Keratinocyte (primary cell): Measurements from ENCODE around the gene KNL1. TPM values are rescaled to one million over a fixed set of nuclear protein-coding genes. Genes with fewer than 3 reads are reported as not detected.

Experiments used
- DNase-seq: peaks from one replicate; pipeline ENCODE4 v3.0.0-alpha.2; 2011; ENCODE audit warnings: low read depth, missing footprints, low spot score
- FAIRE-seq: peaks from 2 replicates; lab custom pipeline; 2011; peaks lifted over from hg19 to GRCh38; lab: Jason Lieb, UNC
- H2AFZ ChIP-seq: 2 replicates; pipeline ENCODE4 v1.6.0; 2012; ENCODE audit warnings: low read length, control low read depth, inconsistent platforms; ENCODE audit not compliant: control insufficient read depth
- H3K27ac ChIP-seq: 2 replicates; pipeline ENCODE4 v1.5.1; 2011; ENCODE audit warnings: low read length; ENCODE audit not compliant: control insufficient read depth, insufficient read depth
- H3K27me3 ChIP-seq: 3 replicates; pipeline ENCODE4 v1.6.0; 2011; ENCODE audit warnings: low read length; ENCODE audit not compliant: control insufficient read depth, insufficient read depth; ENCODE audit errors: extremely low read depth
- H3K36me3 ChIP-seq, 2 experiments: 2 replicates in 1 of 2; 3 replicates in 1 of 2; pipeline ENCODE4 v1.5.1; 2011; ENCODE audit warnings: low read length in 2 of 2, mild to moderate bottlenecking in 1 of 2; ENCODE audit not compliant: control insufficient read depth in 2 of 2, insufficient read depth in 2 of 2; ENCODE audit errors: extremely low read depth in 1 of 2
- H3K4me1 ChIP-seq: 3 replicates; pipeline ENCODE4 v1.5.1; 2011; ENCODE audit warnings: low read length; ENCODE audit not compliant: control insufficient read depth, insufficient read depth; ENCODE audit errors: extremely low read depth
- H3K4me2 ChIP-seq: 3 replicates; pipeline ENCODE4 v1.6.0; 2011; ENCODE audit warnings: low read depth, low read length; ENCODE audit not compliant: control insufficient read depth, insufficient read depth; ENCODE audit errors: extremely low read depth
- H3K4me3 ChIP-seq, 3 experiments: fragments of 200-600 bp in 1 of 3; sonication (generic) in 1 of 3; 2 replicates in 2 of 3; 3 replicates in 1 of 3; pipeline ENCODE4 v1.5.1; 2011 to 2016; ENCODE audit warnings: low read length in 3 of 3, mild to moderate bottlenecking in 3 of 3, control low read depth in 2 of 3, inconsistent platforms in 1 of 3, low read depth in 1 of 3, mixed read lengths in 1 of 3, mixed run types in 1 of 3, moderate library complexity in 1 of 3; ENCODE audit not compliant: control insufficient read depth in 2 of 3, insufficient read depth in 2 of 3; ENCODE audit errors: extremely low read depth in 1 of 3
- H3K79me2 ChIP-seq: 2 replicates; pipeline ENCODE4 v1.6.0; 2012; ENCODE audit warnings: low read length; ENCODE audit not compliant: control insufficient read depth, insufficient read depth
- H3K9ac ChIP-seq: 3 replicates; pipeline ENCODE4 v1.6.0; 2011; ENCODE audit warnings: low read length; ENCODE audit not compliant: control insufficient read depth, insufficient read depth; ENCODE audit errors: extremely low read depth
- H3K9me1 ChIP-seq: 3 replicates; pipeline ENCODE4 v1.6.0; 2011; ENCODE audit warnings: low read length; ENCODE audit not compliant: control insufficient read depth, insufficient read depth; ENCODE audit errors: extremely low read depth
- H3K9me3 ChIP-seq: 2 replicates; pipeline ENCODE4 v1.5.1; 2012; ENCODE audit warnings: low read depth, low read length; ENCODE audit not compliant: control insufficient read depth
- H4K20me1 ChIP-seq: 3 replicates; pipeline ENCODE4 v1.6.0; 2011; ENCODE audit warnings: low read length; ENCODE audit not compliant: control insufficient read depth, insufficient read depth; ENCODE audit errors: extremely low read depth
- EZH2 ChIP-seq: IDR thresholded peaks from one replicate; pipeline ENCODE4 v1.6.1; 2012; ENCODE audit warnings: inconsistent platforms, mild to moderate bottlenecking, low read length, moderate library complexity
- dilution Hi-C: fragments of 300-500 bp; cut with MboI; formaldehyde crosslinking; loops from one replicate; pipeline ENCODE4 v1.7.0; 2020; ENCODE audit warnings: low sequenced_read_pairs; ENCODE audit not compliant: extremely low pct_ligation_motif_present
- polyA plus RNA-seq, 5 experiments: library from polyadenylated mRNA; depleted of rRNA in 3 of 5; stranded (reverse) in 3 of 5; stranded (forward) in 1 of 5; unstranded in 1 of 5; fragments of >200 nt; gene quantifications; 1 replicate in 1 of 5; 2 replicates in 3 of 5; 3 replicates in 1 of 5; pipeline versions ENCODE4 v1.2.1 to v1.2.3, GENCODE V29; 2011 to 2012; ENCODE audit warnings: missing spikeins in 2 of 5, low read depth in 1 of 5, low replicate concordance in 1 of 5
- TF ChIP-seq, protein P1 (sequence below), 3 experiments: IDR thresholded peaks in 1 of 3; conservative IDR thresholded peaks in 1 of 3; optimal IDR thresholded peaks in 1 of 3; 2 replicates in 2 of 3; 3 replicates in 1 of 3; pipeline versions ENCODE3 to v1.5.1; 2011; ENCODE audit warnings: low read length in 3 of 3, mild to moderate bottlenecking in 3 of 3, moderate library complexity in 2 of 3, control low read depth in 1 of 3, inconsistent platforms in 1 of 3; ENCODE audit not compliant: insufficient read depth in 2 of 3; ENCODE audit errors: extremely low read depth in 1 of 3

Gene KNL1
- polyA plus RNA-seq, 1 donor (not counting 4 experiments of a cell fraction or from before 2014, with no cell fraction given): 6.9 TPM

DNA sequence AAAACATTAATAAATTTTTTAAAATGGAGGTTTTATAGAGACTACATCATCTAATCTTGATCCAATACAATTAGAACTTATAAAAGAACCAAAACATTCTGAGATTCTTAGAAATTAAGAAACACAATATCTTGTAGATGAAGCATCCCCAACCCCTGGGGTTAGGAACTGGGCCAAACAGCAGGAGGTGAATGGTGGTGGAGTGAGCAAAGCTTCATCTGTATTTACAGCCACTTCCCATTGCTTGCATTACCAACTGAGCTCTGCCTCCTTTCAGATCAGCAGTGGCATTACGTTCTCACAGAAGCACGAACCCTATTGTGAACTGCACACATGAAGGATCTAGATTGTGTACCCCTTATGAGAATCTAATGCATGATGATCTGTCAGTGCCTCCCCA lies 36.3 kb downstream of the KNL1 start:
- Histone ChIP-seq H3K9me3 (no peaks in the 10 kb centered on the region), H3K27ac (no peak overlapping the region), H3K4me3 (no peak overlapping the region), H3K4me1 (no peaks in the 10 kb centered on the region), H3K36me3 (no peaks in the 10 kb centered on the region), H3K9ac (no peak overlapping the region), H2AFZ (no peak overlapping the region), H3K79me2 (no peaks in the 10 kb centered on the region), H3K9me1 (no peaks in the 10 kb centered on the region), H4K20me1 (no peaks in the 10 kb centered on the region), H3K4me2 (no peak overlapping the region), H3K27me3 (no peaks in the 10 kb centered on the region)
- dilution Hi-C loops: no loop called here
- no peak for DNase-seq
- TF ChIP-seq, protein P1, sequence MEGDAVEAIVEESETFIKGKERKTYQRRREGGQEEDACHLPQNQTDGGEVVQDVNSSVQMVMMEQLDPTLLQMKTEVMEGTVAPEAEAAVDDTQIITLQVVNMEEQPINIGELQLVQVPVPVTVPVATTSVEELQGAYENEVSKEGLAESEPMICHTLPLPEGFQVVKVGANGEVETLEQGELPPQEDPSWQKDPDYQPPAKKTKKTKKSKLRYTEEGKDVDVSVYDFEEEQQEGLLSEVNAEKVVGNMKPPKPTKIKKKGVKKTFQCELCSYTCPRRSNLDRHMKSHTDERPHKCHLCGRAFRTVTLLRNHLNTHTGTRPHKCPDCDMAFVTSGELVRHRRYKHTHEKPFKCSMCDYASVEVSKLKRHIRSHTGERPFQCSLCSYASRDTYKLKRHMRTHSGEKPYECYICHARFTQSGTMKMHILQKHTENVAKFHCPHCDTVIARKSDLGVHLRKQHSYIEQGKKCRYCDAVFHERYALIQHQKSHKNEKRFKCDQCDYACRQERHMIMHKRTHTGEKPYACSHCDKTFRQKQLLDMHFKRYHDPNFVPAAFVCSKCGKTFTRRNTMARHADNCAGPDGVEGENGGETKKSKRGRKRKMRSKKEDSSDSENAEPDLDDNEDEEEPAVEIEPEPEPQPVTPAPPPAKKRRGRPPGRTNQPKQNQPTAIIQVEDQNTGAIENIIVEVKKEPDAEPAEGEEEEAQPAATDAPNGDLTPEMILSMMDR (optimal IDR thresholded peaks at IDR 0.05 in 1 of 3, IDR thresholded peaks at IDR 0.05 in 1 of 3, conservative IDR thresholded peaks at IDR 0.05 in 1 of 3; ENCODE audit: extremely low read depth in 1 of 3, insufficient read depth in 2 of 3, low read length in 3 of 3): no peak
- TF ChIP-seq EZH2: no peak
- no peak for FAIRE-seq

DNA sequence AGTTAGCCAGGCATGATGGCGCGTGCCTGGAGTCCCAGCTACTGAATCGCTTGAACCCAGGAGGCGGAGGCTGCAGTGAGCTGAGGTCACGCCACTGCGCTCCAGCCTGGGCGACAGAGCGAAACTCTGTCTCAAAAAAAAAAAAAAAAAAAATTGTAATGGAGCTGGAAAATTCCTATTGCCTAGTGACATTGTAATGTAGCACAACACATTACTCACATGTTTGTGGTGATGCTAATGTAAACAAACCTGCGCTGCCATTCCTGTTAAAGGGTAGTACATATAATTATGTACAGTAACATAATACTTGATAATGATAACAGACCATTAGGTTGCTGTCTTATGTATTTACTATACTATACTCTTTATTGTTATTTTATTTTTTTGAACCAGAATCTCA lies 39.1 kb downstream of the KNL1 start:
- no peak overlapping the region for H3K27ac ChIP-seq
- dilution Hi-C loops: no loop called here
- H3K4me2 ChIP-seq: no peak overlapping the region
- FAIRE-seq: no peak
- H3K9ac ChIP-seq: no peak overlapping the region
- no peaks in the 10 kb centered on the region for H3K27me3 ChIP-seq
- H2AFZ ChIP-seq: no peak overlapping the region
- H3K79me2 ChIP-seq: no peaks in the 10 kb centered on the region
- no peaks in the 10 kb centered on the region for H3K4me1 ChIP-seq
- H3K36me3 ChIP-seq: no peaks in the 10 kb centered on the region
- no peak overlapping the region for H3K4me3 ChIP-seq
- no peak for DNase-seq
- H3K9me3 ChIP-seq: no peaks in the 10 kb centered on the region
- H3K9me1 ChIP-seq: no peaks in the 10 kb centered on the region
- no peaks in the 10 kb centered on the region for H4K20me1 ChIP-seq
- TF ChIP-seq, protein P1 (optimal IDR thresholded peaks at IDR 0.05 in 1 of 3, IDR thresholded peaks at IDR 0.05 in 1 of 3, conservative IDR thresholded peaks at IDR 0.05 in 1 of 3; ENCODE audit: extremely low read depth in 1 of 3, insufficient read depth in 2 of 3, low read length in 3 of 3): no peak
- TF ChIP-seq EZH2: no peak
